Natural killer cell (primary cell): ENCODE results near the gene POLE3. TPM values are rescaled to one million over a fixed set of nuclear protein-coding genes. Genes with fewer than 3 reads are reported as not detected.
"Not testable (repeated sequence)": the region's sequence is repeated elsewhere in the genome, so short reads cannot be mapped to it uniquely, and the experiment has no call there.

Source experiments
- ATAC-seq, 3 donors: fragments of 150-1000 bp in 2 of 3; fragments of 200-7000 bp in 1 of 3; cut with Tn5 transposase; 1 replicate in 1 of 3; 2 replicates in 2 of 3; pipeline ENCODE4 v1.10.0; 2021; ENCODE audit warnings: mild to moderate bottlenecking in 2 of 3, moderate library complexity in 2 of 3
- DNase-seq, 2 donors: peaks; one replicate each; pipeline versions ENCODE4 v3.0.0 to v3.0.0-alpha.2; 2013 to 2021; ENCODE audit warnings: mixed read lengths in 1 of 2
- H3K27ac ChIP-seq: one replicate; pipeline ENCODE4 v1.5.1; 2013; ENCODE audit warnings: mild to moderate bottlenecking, low read length
- H3K27me3 ChIP-seq: one replicate; pipeline ENCODE4 v1.6.1; 2013; ENCODE audit warnings: low read length; ENCODE audit not compliant: control insufficient read depth, insufficient read depth
- H3K36me3 ChIP-seq: one replicate; pipeline ENCODE4 v1.6.1; 2013; ENCODE audit warnings: low read length; ENCODE audit not compliant: control insufficient read depth, insufficient read depth
- H3K4me1 ChIP-seq: one replicate; pipeline ENCODE4 v1.6.1; 2013; ENCODE audit warnings: low read length; ENCODE audit not compliant: control insufficient read depth, insufficient read depth
- H3K4me3 ChIP-seq: one replicate; pipeline ENCODE4 v1.5.1; 2013; ENCODE audit warnings: low read length
- H3K9me3 ChIP-seq: one replicate; pipeline ENCODE4 v1.6.1; 2013; ENCODE audit warnings: low read length; ENCODE audit not compliant: control insufficient read depth, insufficient read depth
- H3K27ac Mint-ChIP-seq, 2 donors: one replicate each; pipeline ENCODE4 v1.8.0; 2022; ENCODE audit warnings: mild to moderate bottlenecking in 2 of 2, mixed read lengths in 2 of 2, moderate library complexity in 1 of 2
- H3K27me3 Mint-ChIP-seq, 2 donors: one replicate each; pipeline ENCODE4 v1.8.0; 2022; ENCODE audit warnings: low read depth in 2 of 2, mixed read lengths in 2 of 2
- H3K36me3 Mint-ChIP-seq: one replicate; pipeline ENCODE4 v1.8.0; 2022; ENCODE audit warnings: mixed read lengths
- H3K4me1 Mint-ChIP-seq, 2 donors: one replicate each; pipeline ENCODE4 v1.8.0; 2022; ENCODE audit warnings: mixed read lengths in 2 of 2
- H3K4me3 Mint-ChIP-seq: one replicate; pipeline ENCODE4 v1.8.0; 2022; ENCODE audit warnings: mild to moderate bottlenecking, moderate library complexity, mixed read lengths
- H3K9me3 Mint-ChIP-seq, 2 donors: one replicate each; pipeline ENCODE4 v1.8.0; 2022; ENCODE audit warnings: mixed read lengths in 2 of 2
- WGBS: methylation state at CpG from one replicate; pipeline ENCODE4 v1.1.7; 2013; ENCODE audit warnings: missing lambda C conversion rate; ENCODE audit not compliant: insufficient coverage; 5-methylcytosine and 5-hydroxymethylcytosine counted together
- intact Hi-C: fragments of 100-400 bp; cut with micrococcal nuclease; formaldehyde crosslinking; loops from one replicate; pipeline ENCODE4 v1.14.2; 2022
- total RNA-seq, 4 donors: library from RNA; stranded (reverse); fragments of 120-200 nt in 1 of 4; gene quantifications; one replicate each; pipeline versions ENCODE4 v1.2.3 to v1.2.4, GENCODE V29; 2013 to 2022
- TF ChIP-seq, protein P1 (sequence below): fragments of 200-600 bp; IDR thresholded peaks from one replicate; pipeline ENCODE4 v1.8.0; 2022; ENCODE audit warnings: antibody characterized with exemption

The POLE3 gene
- total RNA-seq, 3 donors from 2014 or later (not counting 1 experiment from before 2014, with no cell fraction given) = 59.2 to 66.7 (median 62.2) TPM

GRCh38 chr9:113406873-113407511 is 3.5 kb downstream of the POLE3 start:
- peaks cover 24 to 28% of the 10 kb centered on the region in 2 donors for H3K4me1 Mint-ChIP-seq
- not testable (repeated sequence) for H3K27ac ChIP-seq, H3K36me3 ChIP-seq, H3K9me3 ChIP-seq, H3K27me3 Mint-ChIP-seq, H3K36me3 Mint-ChIP-seq, H3K9me3 Mint-ChIP-seq, H3K27me3 ChIP-seq, H3K4me3 ChIP-seq
- peak in 2 of 3 donors; percentile 14 to 22 for ATAC-seq
- TF ChIP-seq, protein P1, sequence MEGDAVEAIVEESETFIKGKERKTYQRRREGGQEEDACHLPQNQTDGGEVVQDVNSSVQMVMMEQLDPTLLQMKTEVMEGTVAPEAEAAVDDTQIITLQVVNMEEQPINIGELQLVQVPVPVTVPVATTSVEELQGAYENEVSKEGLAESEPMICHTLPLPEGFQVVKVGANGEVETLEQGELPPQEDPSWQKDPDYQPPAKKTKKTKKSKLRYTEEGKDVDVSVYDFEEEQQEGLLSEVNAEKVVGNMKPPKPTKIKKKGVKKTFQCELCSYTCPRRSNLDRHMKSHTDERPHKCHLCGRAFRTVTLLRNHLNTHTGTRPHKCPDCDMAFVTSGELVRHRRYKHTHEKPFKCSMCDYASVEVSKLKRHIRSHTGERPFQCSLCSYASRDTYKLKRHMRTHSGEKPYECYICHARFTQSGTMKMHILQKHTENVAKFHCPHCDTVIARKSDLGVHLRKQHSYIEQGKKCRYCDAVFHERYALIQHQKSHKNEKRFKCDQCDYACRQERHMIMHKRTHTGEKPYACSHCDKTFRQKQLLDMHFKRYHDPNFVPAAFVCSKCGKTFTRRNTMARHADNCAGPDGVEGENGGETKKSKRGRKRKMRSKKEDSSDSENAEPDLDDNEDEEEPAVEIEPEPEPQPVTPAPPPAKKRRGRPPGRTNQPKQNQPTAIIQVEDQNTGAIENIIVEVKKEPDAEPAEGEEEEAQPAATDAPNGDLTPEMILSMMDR = peak; percentile 72
- intact Hi-C loops = loop anchor here (1.0 kb wide), 2 partner anchors 98 to 133 kb away; no protein-coding TSS in a partner anchor
- H3K4me3 Mint-ChIP-seq = peak overlapping the region; percentile 75
- peak; percentile 42 to 79 for DNase-seq
- H3K4me1 ChIP-seq = peaks cover 23% of the 10 kb centered on the region
- H3K27ac Mint-ChIP-seq = peak overlapping the region; percentile 61 to 96
- 49% methylated on average over 7 of the region's 7 CpGs for WGBS

DNA sequence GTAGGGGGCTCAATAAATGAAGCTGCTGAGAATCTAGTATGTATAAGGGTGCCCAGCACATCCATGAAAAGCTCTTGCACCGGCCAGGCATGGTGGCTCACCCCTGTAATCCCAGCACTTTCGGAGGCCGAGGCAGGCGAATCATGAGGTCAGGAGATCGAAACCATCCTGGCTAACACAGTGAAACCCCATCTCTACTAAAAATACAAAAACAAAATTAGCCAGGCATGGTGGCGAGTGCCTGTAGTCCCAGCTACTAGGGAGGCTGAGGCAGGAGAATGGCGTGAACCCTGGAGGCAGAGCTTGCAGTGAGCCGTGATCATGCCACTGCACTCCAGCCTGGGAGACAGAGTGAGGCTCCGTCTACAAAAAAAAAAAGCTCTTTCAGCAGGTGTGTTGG is 4.1 kb downstream of the POLE3 start:
- H3K27ac ChIP-seq, ATAC-seq, H3K9me3 Mint-ChIP-seq, intact Hi-C loops, H3K9me3 ChIP-seq, H3K4me3 ChIP-seq, H3K27me3 ChIP-seq, H3K27me3 Mint-ChIP-seq, H3K4me3 Mint-ChIP-seq, DNase-seq, H3K36me3 Mint-ChIP-seq, H3K36me3 ChIP-seq: not testable (repeated sequence)
- Mint-ChIP-seq H3K4me1 (peaks cover 29 to 31% of the 10 kb centered on the region in 2 donors), H3K27ac (peak overlapping the region; percentile 61 to 96)
- H3K4me1 ChIP-seq = peaks cover 24% of the 10 kb centered on the region
- WGBS = 96% methylated on average over 9 of the region's 9 CpGs

DNA sequence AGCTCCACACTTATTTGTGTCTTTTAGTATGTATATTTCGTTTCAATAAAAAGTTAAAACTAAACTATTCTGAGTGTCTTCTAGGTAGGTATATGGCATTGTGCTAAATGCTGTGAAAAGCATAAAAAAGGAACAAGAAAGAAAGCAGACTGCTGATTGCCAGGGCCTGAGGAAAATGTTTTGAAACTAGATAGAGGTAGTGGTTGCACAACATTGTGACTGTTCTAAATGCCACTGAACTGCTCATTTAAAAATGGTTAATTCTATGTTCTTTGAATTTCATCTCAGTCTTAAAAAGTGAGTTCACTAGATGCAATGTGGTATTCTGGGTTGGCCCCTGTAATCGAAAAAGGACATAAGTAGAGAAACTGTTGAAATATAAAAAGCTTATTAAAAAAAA is 6.8 kb downstream of the POLE3 start:
- WGBS = 78% methylated on average over 2 of the region's 2 CpGs
- intact Hi-C loops = no loop called here
- no peaks in the 10 kb centered on the region for H3K27me3 ChIP-seq
- Mint-ChIP-seq H3K36me3 (no peaks in the 10 kb centered on the region), H3K27ac (no peak overlapping the region), H3K4me3 (no peak overlapping the region), H3K27me3 (no peaks in the 10 kb centered on the region), H3K4me1 (peaks cover 25 to 32% of the 10 kb centered on the region in 2 donors), H3K9me3 (no peaks in the 10 kb centered on the region)
- ATAC-seq (no peak), DNase-seq (no peak)
- H3K36me3 ChIP-seq = peaks cover 7% of the 10 kb centered on the region
- TF ChIP-seq, protein P1 = no peak
- peaks cover 20% of the 10 kb centered on the region for H3K4me1 ChIP-seq
- H3K4me3 ChIP-seq = no peak overlapping the region
- no peak overlapping the region for H3K27ac ChIP-seq
- no peaks in the 10 kb centered on the region for H3K9me3 ChIP-seq

GRCh38 chr9:113401027-113401792 is 9.3 kb downstream of the POLE3 start, which contains the start of gene ALAD:
TSS of gene ALAD (minus strand) at chr9:113401284. CDS start at chr9:113393559, 7,725 bp downstream.
- TF ChIP-seq, protein P1 = peak; percentile 96
- Mint-ChIP-seq H3K9me3 (no peaks in the 10 kb centered on the region), H3K4me3 (peak within 1 kb of the TSS; percentile 97), H3K27ac (peak within 1 kb of the TSS; percentile 66 to 90), H3K27me3 (no peaks in the 10 kb centered on the region), H3K36me3 (no peaks in the 10 kb centered on the region), H3K4me1 (peaks cover 6 to 27% of the 10 kb centered on the region in 2 donors)
- Histone ChIP-seq H3K36me3 (no peaks in the 10 kb centered on the region), H3K4me1 (peaks cover 16% of the 10 kb centered on the region), H3K27ac (peak within 1 kb of the TSS; percentile 56), H3K4me3 (peak within 1 kb of the TSS; percentile 88), H3K27me3 (no peaks in the 10 kb centered on the region), H3K9me3 (no peaks in the 10 kb centered on the region)
- peak; percentile 99 for DNase-seq
- peak; percentile 98 to 100 (median 99) for ATAC-seq
- WGBS = 2% methylated on average over 50 of the region's 50 CpGs
- intact Hi-C loops = loop anchor here (1.0 kb wide), 2 partner anchors 9 to 257 kb away; partner anchors contain the start of genes C9orf43 and POLE3
